HFF-Myc (cell line): ENCODE measurements around the gene RBM42.

Source experiments
- DNase-seq: peaks from one replicate; pipeline ENCODE4 v3.0.0-alpha.2; 2011; ENCODE audit warnings: low read depth; ENCODE audit errors: extremely low read depth
- H3K4me3 ChIP-seq: replicated peaks from 2 replicates; pipeline ENCODE4 v1.5.1; 2011; ENCODE audit warnings: low read depth, mild to moderate bottlenecking, control low read depth, low read length
- CTCF ChIP-seq: IDR thresholded peaks from 2 replicates; pipeline ENCODE4 v1.5.1; 2012; ENCODE audit warnings: mild to moderate bottlenecking, low read depth, low read length, control low read depth; ENCODE audit errors: missing control alignments

Gene RBM42

GRCh38 chr19:35673121-35673804 lies 44.4 kb downstream of the RBM42 start:
- TF ChIP-seq CTCF, result no peak
- DNase-seq, result peak; percentile 14
- peak overlapping the region; percentile 38 for H3K4me3 ChIP-seq

GRCh38 chr19:35675589-35676140 lies 46.8 kb downstream of the RBM42 start:
- DNase-seq, result no peak
- H3K4me3 ChIP-seq, result no peak overlapping the region
- no peak for TF ChIP-seq CTCF
